Loucy (cell line): Measurements from ENCODE around the gene BTN3A1.

Experiments used
- CTCF ChIP-seq: fragments of 200-600 bp; sonication (generic); conservative IDR thresholded peaks from 2 replicates; pipeline ENCODE4 v1.5.1; 2014; ENCODE audit warnings: mild to moderate bottlenecking, antibody characterized with exemption, low read length
- EZH2phosphoT487 ChIP-seq: fragments of 200-600 bp; IDR thresholded peaks from 2 replicates; pipeline ENCODE4 v1.6.1; 2018; ENCODE audit warnings: antibody characterized with exemption, mild to moderate bottlenecking, moderate library complexity, borderline replicate concordance

- TF ChIP-seq CTCF (no peak), EZH2phosphoT487 (no peak)
Observed at GRCh38 chr6:26394289-26394688, 7.8 kb upstream of the BTN3A1 start.
